ENCODE data around the gene NSDHL.
"Not testable (repeated sequence)": the region's sequence is repeated elsewhere in the genome, so short reads cannot be mapped to it uniquely, and the experiment has no call there.

Gene NSDHL

DNA sequence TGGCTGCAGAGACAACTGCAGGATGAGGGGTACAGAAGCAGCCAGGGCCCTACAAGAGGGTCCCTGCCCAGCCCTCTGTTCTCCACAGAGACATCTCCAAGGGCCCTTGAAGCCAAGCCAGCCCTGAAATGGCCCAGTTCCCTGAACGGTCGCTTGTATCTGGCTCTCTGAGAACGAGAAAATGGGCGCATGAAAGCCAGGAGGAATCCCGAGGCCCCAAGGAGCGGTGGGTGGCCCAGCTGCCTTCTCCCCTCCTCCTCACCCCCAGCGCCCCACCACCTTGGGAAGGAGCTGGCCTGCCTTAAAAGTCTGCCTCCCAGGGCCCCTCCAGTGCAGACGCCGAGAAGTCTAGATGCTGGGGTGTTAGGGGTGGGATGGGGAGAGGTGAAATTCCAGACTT lies 72.7 kb downstream of the NSDHL start:
- Histone ChIP-seq H3K9ac (ENCODE audit: low read depth, low read length) (no peak overlapping the region), H3K27me3 (ENCODE audit: insufficient read depth, low read length) (no peaks in the 10 kb centered on the region), H3K4me3 (ENCODE audit: low read length) (no peak overlapping the region), H3K36me3 (ENCODE audit: insufficient read depth, low read length) (no peaks in the 10 kb centered on the region), H3K4me1 (ENCODE audit: insufficient read depth, low read length) (peaks cover 6% of the 10 kb centered on the region; the same call in 1 of the 2 replicates), H3K27ac (ENCODE audit: low read depth, low read length) (no peak overlapping the region), H3K9me3 (ENCODE audit: insufficient read depth, low read depth, low read length) (no peaks in the 10 kb centered on the region)
- 88% methylated on average over 4 of the region's 9 CpGs for WGBS

DNA sequence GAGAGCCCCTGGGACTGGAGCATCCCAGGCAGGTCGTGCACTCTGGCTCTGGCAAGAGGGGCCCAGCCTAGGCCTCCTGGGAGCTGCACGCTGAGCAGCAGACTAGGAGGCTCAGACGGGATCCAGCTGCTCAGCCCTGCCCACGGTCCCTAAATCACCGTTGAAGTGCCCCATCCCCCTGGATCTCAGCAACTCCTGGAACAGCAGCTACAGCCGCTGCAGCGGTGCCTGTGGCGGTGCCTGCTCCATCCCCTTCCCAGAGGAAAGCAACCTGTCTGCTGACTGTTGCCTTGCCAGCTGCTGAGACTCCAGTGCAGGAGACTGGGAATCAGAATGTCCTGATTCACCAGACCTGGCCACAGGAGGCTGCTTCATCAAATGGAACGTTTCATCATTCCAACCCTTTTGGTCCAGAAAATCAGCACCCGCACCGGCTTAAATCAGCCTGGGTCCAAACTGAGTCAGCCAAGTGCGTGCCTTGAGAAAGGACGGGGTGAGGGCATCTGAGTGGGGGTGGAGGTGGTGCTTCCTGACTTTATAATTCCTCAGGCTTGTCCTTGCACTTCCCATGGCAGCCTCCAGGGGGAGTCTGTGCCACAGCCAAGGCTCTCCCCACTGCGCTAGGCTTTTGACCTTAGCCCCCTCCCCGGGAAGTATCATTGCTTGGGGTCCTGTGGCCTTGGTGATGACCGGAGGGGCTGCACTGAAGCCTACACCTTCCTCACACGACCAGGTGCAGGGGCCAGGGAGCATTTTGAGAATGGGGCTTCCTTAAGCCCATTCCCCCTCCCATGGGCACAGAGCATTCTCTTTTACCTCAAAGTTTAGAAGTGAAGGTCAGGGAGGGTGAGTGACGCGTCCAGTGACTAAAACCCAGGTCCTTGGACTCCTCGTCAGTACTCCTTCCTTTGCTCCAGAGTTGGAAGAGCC lies 73.6 kb downstream of the NSDHL start:
- Histone ChIP-seq H3K9me3 (ENCODE audit: insufficient read depth, low read depth, low read length) (no peaks in the 10 kb centered on the region), H3K4me3 (ENCODE audit: low read length) (peak overlapping the region; percentile 32; the same call in 1 of the 2 replicates), H3K9ac (ENCODE audit: low read depth, low read length) (no peak overlapping the region), H3K27ac (ENCODE audit: low read depth, low read length) (peak overlapping the region; percentile 57; the same call in 1 of the 2 replicates), H3K27me3 (ENCODE audit: insufficient read depth, low read length) (no peaks in the 10 kb centered on the region), H3K4me1 (ENCODE audit: insufficient read depth, low read length) (peaks cover 6% of the 10 kb centered on the region; the same call in 1 of the 2 replicates), H3K36me3 (ENCODE audit: insufficient read depth, low read length) (no peaks in the 10 kb centered on the region)
- WGBS = 24% methylated on average over 16 of the region's 20 CpGs

DNA sequence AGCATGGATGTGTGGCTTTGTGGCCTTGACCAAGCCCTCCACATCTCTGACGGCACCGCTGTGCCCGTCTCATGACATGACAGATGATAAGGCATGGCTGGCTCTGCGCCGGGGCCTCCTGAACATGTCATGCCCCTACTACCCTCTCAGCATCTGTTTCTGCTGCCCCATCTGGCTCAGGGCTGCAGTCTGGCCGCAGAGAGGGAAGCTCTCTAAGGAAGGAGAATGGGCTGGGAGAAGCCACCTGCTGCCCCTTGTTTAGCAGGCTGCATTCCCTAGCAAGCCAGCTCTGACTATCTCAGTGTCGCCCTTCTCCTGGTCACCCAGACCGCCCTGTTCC lies 74.2 kb downstream of the NSDHL start:
- Histone ChIP-seq H3K27me3 (ENCODE audit: insufficient read depth, low read length) (no peaks in the 10 kb centered on the region), H3K36me3 (ENCODE audit: insufficient read depth, low read length) (no peaks in the 10 kb centered on the region), H3K9me3 (ENCODE audit: insufficient read depth, low read depth, low read length) (no peaks in the 10 kb centered on the region), H3K9ac (ENCODE audit: low read depth, low read length) (no peak overlapping the region), H3K27ac (ENCODE audit: low read depth, low read length) (no peak overlapping the region), H3K4me3 (ENCODE audit: low read length) (no peak overlapping the region), H3K4me1 (ENCODE audit: insufficient read depth, low read length) (peaks cover 6% of the 10 kb centered on the region; the same call in 1 of the 2 replicates)
- 89% methylated on average over 6 of the region's 8 CpGs for WGBS

DNA sequence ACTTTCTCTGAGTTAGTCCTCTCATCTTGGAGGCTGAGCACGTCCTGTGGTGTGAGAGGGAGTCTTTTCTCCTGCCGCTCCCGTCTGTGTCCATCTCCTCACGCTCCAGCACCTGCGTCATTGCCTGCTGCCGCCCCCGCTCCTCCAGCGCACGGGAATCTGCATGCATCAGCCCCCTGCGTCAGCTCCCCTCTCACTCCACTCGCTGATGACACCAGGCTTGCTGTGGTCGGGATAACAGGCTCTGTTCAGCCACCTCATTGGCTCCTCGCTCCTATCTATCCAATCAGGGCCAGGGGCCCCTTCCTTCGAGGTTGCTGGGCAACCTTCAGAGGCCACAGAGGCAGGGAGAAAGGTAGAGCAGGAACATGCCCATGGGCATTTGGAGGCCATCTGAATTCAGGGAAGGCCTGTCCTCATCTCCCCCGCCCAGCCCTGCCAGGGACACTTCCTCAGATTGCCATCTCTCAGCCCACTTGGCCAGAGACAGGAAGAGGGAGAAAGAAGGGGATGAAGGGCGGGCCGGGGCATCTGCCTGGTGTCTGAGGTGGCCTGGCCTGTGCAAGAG lies 76.3 kb downstream of the NSDHL start:
- Histone ChIP-seq H3K4me3 (ENCODE audit: low read length) (peak overlapping the region; percentile 48), H3K36me3 (ENCODE audit: insufficient read depth, low read length) (no peaks in the 10 kb centered on the region)
- WGBS = 23% methylated on average over 16 of the region's 17 CpGs

DNA sequence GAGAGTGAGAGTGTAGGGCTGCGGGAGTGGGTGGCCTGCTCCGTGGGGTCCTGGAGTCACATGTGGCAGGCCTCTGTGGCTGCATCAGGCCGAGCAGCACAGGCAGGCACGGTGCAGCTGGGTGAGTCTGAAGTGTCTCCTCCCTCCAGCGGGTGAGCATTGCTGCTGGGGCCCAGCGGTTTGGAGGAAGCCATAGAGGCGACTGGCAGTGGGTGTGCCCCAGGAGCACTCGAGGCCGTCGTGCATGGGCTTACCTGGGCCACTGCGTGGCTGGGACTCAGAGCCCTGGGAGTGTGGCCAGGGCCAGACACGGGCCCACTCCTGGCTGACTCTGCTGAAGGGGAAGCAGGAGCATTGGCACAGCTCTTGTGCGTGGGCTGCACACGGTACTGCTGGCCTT lies 77.6 kb downstream of the NSDHL start:
- H3K27ac ChIP-seq (ENCODE audit: low read depth, low read length) = no peak overlapping the region
- WGBS = 91% methylated on average over 14 of the region's 14 CpGs
- no peaks in the 10 kb centered on the region for H3K27me3 ChIP-seq (ENCODE audit: insufficient read depth, low read length)
- H3K9ac ChIP-seq (ENCODE audit: low read depth, low read length) = no peak overlapping the region
- H3K9me3 ChIP-seq (ENCODE audit: insufficient read depth, low read depth, low read length) = no peaks in the 10 kb centered on the region
- no peak overlapping the region for H3K4me3 ChIP-seq (ENCODE audit: low read length)
- H3K4me1 ChIP-seq (ENCODE audit: insufficient read depth, low read length) = peaks cover 6% of the 10 kb centered on the region; the same call in 1 of the 2 replicates
- H3K36me3 ChIP-seq (ENCODE audit: insufficient read depth, low read length) = no peaks in the 10 kb centered on the region

More for the DNA sequence above, 76.3 kb downstream of the NSDHL start:
- no peaks in the 10 kb centered on the region for H3K27me3 ChIP-seq (ENCODE audit: insufficient read depth, low read length)
- H3K4me1 ChIP-seq (ENCODE audit: insufficient read depth, low read length) = peaks cover 6% of the 10 kb centered on the region; the same call in 1 of the 2 replicates
- H3K9ac ChIP-seq (ENCODE audit: low read depth, low read length) = no peak overlapping the region
- no peak overlapping the region for H3K27ac ChIP-seq (ENCODE audit: low read depth, low read length)
- no peaks in the 10 kb centered on the region for H3K9me3 ChIP-seq (ENCODE audit: insufficient read depth, low read depth, low read length)

DNA sequence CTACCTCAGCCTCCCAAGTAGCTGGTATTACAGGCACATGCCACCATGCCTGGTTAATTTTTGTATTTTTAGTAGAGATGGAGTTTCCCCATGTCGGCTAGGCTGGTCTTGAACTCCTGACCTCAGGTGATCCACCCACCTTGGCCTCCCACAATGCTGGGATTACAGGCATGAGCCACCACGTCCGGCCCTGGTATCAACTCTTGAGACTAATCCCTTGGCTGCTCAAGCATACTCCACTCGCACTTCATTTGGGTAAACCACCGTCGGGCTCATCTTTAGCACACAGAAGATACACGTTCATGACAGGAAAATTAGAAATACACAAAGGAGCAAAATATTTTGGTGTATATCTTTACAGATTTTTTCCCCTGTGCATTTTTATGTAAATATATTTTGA lies 79.2 kb downstream of the NSDHL start:
- not testable (repeated sequence) for H3K36me3 ChIP-seq (ENCODE audit: insufficient read depth, low read length); H3K9me3 ChIP-seq (ENCODE audit: insufficient read depth, low read depth, low read length); H3K4me3 ChIP-seq (ENCODE audit: low read length); H3K9ac ChIP-seq (ENCODE audit: low read depth, low read length); H3K27me3 ChIP-seq (ENCODE audit: insufficient read depth, low read length); H3K27ac ChIP-seq (ENCODE audit: low read depth, low read length); H3K4me1 ChIP-seq (ENCODE audit: insufficient read depth, low read length)
- WGBS = 95% methylated on average over 7 of the region's 7 CpGs

DNA sequence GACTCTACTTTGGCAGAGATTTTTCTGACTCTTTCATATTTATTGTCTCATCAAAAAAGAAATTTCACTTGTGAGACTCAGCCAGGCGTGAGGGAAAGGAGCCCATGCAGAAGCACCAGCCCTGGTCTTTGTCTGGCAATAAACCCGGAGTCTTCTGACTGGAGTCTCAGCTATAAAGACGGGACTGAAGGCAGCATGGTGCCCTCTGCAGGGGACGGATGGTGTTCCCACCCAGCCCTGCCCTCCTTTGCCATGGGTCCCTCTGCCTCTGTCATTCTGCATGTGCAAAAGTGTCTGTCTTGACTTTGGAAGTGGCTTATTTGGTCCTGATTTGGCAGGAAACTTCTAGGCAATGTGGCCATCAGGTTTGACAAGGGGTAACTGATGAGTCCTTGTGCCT lies 81.2 kb downstream of the NSDHL start:
- WGBS = 56% methylated on average over 4 of the region's 4 CpGs
- Histone ChIP-seq H3K9ac (ENCODE audit: low read depth, low read length) (no peak overlapping the region), H3K9me3 (ENCODE audit: insufficient read depth, low read depth, low read length) (no peaks in the 10 kb centered on the region), H3K4me1 (ENCODE audit: insufficient read depth, low read length) (0 out of 2 replicates have a peak, but pooled peaks cover 4% of the 10 kb centered on the region), H3K36me3 (ENCODE audit: insufficient read depth, low read length) (no peaks in the 10 kb centered on the region), H3K27ac (ENCODE audit: low read depth, low read length) (no peak overlapping the region), H3K4me3 (ENCODE audit: low read length) (no peak overlapping the region), H3K27me3 (ENCODE audit: insufficient read depth, low read length) (no peaks in the 10 kb centered on the region)

DNA sequence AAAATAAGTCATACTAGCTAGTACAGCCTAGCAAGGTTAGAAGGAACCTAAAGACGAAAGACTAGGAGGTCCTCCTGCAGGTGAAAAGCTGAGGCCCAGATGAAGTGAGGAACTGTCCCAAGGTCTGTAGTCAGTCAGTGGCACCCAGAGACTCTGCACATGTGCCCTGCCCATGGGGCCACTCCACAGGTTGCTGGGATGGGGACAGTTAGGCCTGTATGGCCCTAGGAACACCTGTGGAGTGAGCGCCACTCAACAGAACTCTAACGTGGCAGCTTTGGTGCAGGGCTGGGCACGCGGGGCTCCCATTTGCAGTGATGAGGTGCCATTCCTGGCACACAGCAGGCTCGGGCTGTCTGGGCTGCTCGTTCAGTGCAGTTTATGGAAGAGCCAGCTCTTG lies 81.8 kb downstream of the NSDHL start:
- H3K9me3 ChIP-seq (ENCODE audit: insufficient read depth, low read depth, low read length) = no peaks in the 10 kb centered on the region
- 78% methylated on average over 7 of the region's 7 CpGs for WGBS
- H3K36me3 ChIP-seq (ENCODE audit: insufficient read depth, low read length) = no peaks in the 10 kb centered on the region
- H3K27ac ChIP-seq (ENCODE audit: low read depth, low read length) = no peak overlapping the region
- H3K4me3 ChIP-seq (ENCODE audit: low read length) = no peak overlapping the region
- H3K27me3 ChIP-seq (ENCODE audit: insufficient read depth, low read length) = no peaks in the 10 kb centered on the region
- H3K9ac ChIP-seq (ENCODE audit: low read depth, low read length) = no peak overlapping the region
- H3K4me1 ChIP-seq (ENCODE audit: insufficient read depth, low read length) = 0 out of 2 replicates have a peak, but pooled peaks cover 4% of the 10 kb centered on the region

DNA sequence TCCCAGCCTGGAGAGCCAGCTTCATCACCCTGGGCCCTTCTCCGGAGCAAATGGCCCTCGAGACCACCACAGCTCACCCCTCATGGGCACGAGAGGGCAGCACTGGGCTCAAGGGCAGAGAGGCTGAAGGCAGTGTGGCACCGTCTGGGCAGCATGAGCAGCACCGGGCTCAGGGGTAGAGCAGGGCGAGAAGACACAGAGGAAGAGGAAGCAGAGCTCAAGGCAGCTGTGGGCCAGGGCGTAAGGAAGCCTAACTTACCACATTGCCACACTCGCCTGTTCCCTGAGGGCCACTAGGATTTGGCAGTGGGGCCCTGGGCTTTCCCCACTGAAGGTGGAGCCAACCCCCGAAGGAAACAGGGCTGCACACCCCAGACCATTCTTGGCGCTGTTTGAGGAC lies 82.5 kb downstream of the NSDHL start:
- H3K9ac ChIP-seq (ENCODE audit: low read depth, low read length) = no peak overlapping the region
- 90% methylated on average over 10 of the region's 10 CpGs for WGBS
- no peaks in the 10 kb centered on the region for H3K27me3 ChIP-seq (ENCODE audit: insufficient read depth, low read length)
- H3K36me3 ChIP-seq (ENCODE audit: insufficient read depth, low read length) = no peaks in the 10 kb centered on the region
- H3K9me3 ChIP-seq (ENCODE audit: insufficient read depth, low read depth, low read length) = no peaks in the 10 kb centered on the region
- H3K4me1 ChIP-seq (ENCODE audit: insufficient read depth, low read length) = 0 out of 2 replicates have a peak, but pooled peaks cover 4% of the 10 kb centered on the region
- no peak overlapping the region for H3K27ac ChIP-seq (ENCODE audit: low read depth, low read length)
- no peak overlapping the region for H3K4me3 ChIP-seq (ENCODE audit: low read length)

DNA sequence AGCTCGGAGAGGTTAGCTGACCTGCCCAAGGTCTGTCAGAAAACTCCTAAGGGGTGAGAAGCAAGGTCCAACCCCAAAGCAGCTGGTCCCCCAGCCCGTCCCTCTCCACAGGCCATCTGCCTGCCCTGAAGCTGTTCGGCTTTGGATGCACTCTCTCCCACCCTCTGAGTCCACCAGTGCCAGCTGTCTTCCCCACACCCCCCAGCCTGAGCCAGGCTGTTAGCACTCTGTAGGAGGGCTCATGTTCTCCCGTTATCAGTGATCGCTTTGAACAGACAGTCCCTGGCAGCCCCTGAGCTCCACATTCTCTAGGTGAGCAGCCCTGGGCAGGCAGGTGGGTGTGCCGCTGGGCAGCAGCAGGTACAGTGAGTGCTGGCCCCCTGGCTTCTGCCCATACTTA lies 83.0 kb downstream of the NSDHL start:
- Histone ChIP-seq H3K4me1 (ENCODE audit: insufficient read depth, low read length) (0 out of 2 replicates have a peak, but pooled peaks cover 4% of the 10 kb centered on the region), H3K9me3 (ENCODE audit: insufficient read depth, low read depth, low read length) (no peaks in the 10 kb centered on the region), H3K27me3 (ENCODE audit: insufficient read depth, low read length) (no peaks in the 10 kb centered on the region), H3K4me3 (ENCODE audit: low read length) (no peak overlapping the region), H3K9ac (ENCODE audit: low read depth, low read length) (no peak overlapping the region), H3K36me3 (ENCODE audit: insufficient read depth, low read length) (no peaks in the 10 kb centered on the region), H3K27ac (ENCODE audit: low read depth, low read length) (no peak overlapping the region)
- WGBS = 89% methylated on average over 6 of the region's 6 CpGs

DNA sequence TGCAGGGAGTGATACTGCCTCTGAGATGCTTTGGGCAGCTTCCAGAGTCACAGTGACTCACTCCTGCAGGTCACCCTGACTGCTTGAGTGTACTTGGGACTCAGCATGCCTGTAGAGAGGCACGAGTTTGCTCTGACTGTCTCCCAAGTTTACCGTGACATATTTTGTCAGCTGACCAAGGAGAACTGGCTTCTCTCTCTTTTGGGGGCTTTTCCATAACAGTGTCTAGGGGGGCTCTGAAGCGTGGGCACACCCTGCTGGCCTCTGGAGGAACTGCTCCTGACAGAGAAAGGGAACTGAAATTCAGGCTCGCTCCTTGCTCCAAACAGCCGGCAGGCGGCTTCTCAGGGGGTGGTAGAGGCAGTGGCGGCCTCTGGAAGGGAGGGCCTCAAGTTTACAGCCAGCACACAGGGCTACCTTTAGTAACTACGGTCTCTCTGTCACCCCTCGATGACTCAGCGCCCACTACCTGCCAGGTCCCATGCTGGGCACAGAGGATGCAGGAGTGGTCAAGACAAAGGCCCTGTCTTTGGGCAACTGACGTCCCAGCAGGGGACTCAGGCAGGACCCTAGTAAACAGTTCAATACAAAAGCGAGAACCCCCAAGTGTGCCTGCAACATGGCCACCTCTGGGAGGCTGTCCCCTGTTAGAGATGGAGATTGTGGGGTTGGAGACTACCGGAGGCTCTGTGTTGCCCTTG lies 84.8 kb downstream of the NSDHL start:
- 27% methylated on average over 13 of the region's 13 CpGs for WGBS
- H3K4me1 ChIP-seq (ENCODE audit: insufficient read depth, low read length) = 0 out of 2 replicates have a peak, but pooled peaks cover 4% of the 10 kb centered on the region
- H3K4me3 ChIP-seq (ENCODE audit: low read length) = no peak overlapping the region
- H3K9ac ChIP-seq (ENCODE audit: low read depth, low read length) = no peak overlapping the region
- no peaks in the 10 kb centered on the region for H3K27me3 ChIP-seq (ENCODE audit: insufficient read depth, low read length)
- H3K27ac ChIP-seq (ENCODE audit: low read depth, low read length) = no peak overlapping the region
- no peaks in the 10 kb centered on the region for H3K9me3 ChIP-seq (ENCODE audit: insufficient read depth, low read depth, low read length)
- H3K36me3 ChIP-seq (ENCODE audit: insufficient read depth, low read length) = no peaks in the 10 kb centered on the region
